AG09309 (cell line): ENCODE results near the gene KLHL8.

ENCODE experiments used
- DNase-seq: peaks from one replicate; pipeline ENCODE4 v3.0.0-alpha.2; 2010; ENCODE audit warnings: low read depth
- H3K4me3 ChIP-seq: 2 replicates; pipeline ENCODE4 v1.5.1; 2011; ENCODE audit warnings: mild to moderate bottlenecking, low read depth, low read length, moderate library complexity; ENCODE audit not compliant: control insufficient read depth
- TF ChIP-seq, protein P1 (sequence below): IDR thresholded peaks from 2 replicates; pipeline ENCODE4 v1.5.1; 2011; ENCODE audit warnings: mild to moderate bottlenecking, low read depth, low read length, inconsistent platforms; ENCODE audit not compliant: insufficient read depth, control insufficient read depth; ENCODE audit errors: missing control alignments

Gene KLHL8

DNA sequence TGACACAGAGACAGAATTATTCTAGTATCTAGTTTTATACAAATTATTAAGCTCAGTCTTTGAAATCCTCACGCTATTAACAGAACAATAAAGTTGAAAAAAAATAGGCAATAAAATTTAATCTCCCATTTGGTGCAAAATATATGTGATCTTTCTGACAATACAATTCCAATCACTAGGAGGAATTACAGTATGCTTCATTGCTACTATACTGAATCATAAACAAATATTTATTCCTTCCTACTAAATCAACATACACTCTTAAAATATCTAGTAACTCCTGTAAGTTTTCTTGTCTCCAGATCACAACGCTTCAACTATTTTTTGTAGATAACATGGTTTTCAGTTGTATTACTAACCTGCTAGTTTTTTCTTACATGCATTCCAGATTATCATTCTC lies 45.7 kb downstream of the KLHL8 start:
- no peak overlapping the region for H3K4me3 ChIP-seq
- DNase-seq: no peak
- TF ChIP-seq, protein P1, sequence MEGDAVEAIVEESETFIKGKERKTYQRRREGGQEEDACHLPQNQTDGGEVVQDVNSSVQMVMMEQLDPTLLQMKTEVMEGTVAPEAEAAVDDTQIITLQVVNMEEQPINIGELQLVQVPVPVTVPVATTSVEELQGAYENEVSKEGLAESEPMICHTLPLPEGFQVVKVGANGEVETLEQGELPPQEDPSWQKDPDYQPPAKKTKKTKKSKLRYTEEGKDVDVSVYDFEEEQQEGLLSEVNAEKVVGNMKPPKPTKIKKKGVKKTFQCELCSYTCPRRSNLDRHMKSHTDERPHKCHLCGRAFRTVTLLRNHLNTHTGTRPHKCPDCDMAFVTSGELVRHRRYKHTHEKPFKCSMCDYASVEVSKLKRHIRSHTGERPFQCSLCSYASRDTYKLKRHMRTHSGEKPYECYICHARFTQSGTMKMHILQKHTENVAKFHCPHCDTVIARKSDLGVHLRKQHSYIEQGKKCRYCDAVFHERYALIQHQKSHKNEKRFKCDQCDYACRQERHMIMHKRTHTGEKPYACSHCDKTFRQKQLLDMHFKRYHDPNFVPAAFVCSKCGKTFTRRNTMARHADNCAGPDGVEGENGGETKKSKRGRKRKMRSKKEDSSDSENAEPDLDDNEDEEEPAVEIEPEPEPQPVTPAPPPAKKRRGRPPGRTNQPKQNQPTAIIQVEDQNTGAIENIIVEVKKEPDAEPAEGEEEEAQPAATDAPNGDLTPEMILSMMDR: no peak

DNA sequence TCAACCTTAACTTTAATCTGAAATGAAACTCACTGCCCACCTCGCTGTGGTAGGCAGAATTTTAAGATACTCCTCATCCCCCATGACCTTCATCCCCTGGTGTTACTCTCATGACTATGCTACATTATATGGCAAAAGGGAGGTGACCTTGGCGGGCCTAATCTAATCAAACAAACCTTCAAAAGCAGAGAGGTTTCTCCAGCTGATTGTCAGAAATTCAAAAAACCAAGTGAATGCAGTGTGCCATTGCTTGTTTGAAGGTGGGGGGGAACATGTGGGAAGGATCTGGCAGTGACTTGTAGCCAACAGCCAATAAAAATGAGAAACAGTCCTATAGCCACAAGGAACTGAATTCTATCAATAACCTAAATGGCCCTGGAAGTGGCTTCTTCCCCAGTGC lies 48.5 kb downstream of the KLHL8 start:
- DNase-seq: no peak
- TF ChIP-seq, protein P1: no peak
- no peak overlapping the region for H3K4me3 ChIP-seq

DNA sequence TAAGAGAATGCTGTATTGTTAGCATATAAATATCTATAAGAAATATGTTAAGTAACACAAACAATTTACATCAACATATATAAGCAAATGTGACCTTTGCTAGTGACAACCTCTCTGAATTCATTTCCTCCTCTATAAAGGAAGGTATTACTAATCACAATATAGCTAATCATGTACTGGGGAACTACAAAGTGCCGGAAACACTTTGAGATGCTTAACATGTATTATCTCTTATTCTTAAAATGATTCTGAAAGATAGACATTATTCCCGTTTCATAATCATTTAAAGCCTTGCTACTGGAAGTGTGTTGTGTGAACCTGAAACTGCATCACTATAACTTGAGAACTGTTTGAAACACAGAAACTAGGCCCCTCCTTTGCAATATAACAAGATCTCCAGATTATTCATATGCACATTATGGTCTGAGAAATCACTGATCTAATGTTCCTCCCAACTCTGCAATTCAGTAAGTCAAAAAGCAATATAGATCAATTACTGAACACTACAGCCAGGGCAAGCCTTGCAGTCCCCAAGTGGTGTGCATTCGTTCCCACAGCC lies 54.0 kb downstream of the KLHL8 start:
- H3K4me3 ChIP-seq: no peak overlapping the region
- no peak for DNase-seq
- TF ChIP-seq, protein P1: no peak

DNA sequence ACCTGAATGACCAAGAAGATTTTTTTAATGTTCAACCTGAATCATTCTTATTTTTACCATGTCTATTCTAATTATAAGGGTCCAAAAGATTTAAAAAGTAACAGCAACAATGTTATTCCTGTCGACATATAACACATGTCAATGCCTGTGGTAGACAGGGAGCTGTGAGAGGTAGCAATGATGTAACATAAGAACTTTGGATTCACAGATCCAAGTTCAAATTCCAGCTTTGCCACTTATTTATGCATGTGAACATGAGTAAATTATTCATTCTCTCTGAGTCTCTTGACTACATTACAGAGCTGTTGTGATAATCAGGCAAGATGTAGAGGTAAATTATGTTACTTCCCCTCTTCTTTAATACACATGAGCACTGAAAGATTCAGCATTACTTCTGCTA lies 54.5 kb downstream of the KLHL8 start:
- TF ChIP-seq, protein P1: no peak
- no peak overlapping the region for H3K4me3 ChIP-seq
- DNase-seq: no peak

DNA sequence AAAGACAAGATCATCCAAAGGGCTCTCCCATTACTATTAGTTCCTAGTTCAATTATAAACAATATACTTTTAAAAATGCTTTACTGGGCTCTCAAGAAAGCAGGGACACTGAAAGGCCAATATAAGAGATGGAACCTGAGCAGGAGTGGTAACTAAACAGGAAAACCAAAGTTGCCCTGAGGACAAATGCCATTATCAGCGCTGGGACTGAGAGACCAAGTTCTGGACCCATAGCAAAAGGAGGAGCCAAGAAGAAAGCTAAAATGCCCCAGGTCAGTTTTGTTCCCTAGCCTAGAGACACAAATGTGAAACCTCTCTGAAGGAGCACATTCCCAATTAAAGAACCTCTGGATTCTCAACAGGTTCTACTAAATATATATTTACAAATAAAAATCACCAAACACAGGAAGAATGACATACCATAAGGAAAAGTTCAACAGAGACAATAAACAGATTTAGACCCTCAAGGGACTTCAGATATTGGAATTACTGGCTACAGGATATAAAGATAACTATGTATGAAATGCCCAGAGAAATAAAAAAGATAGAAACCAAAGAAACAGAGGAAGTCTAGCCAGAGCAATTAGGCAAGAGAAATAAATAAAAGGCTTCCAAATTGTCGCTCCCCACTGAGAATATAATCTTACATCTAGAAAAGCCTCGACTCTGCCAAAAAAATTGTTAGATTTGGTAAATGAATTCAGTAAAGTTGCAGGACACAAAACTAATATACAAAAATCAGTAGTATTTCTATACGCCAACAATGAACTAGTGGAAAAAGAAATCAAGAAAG lies 67.1 kb downstream of the KLHL8 start:
- TF ChIP-seq, protein P1: no peak
- no peak overlapping the region for H3K4me3 ChIP-seq
- DNase-seq: no peak

DNA sequence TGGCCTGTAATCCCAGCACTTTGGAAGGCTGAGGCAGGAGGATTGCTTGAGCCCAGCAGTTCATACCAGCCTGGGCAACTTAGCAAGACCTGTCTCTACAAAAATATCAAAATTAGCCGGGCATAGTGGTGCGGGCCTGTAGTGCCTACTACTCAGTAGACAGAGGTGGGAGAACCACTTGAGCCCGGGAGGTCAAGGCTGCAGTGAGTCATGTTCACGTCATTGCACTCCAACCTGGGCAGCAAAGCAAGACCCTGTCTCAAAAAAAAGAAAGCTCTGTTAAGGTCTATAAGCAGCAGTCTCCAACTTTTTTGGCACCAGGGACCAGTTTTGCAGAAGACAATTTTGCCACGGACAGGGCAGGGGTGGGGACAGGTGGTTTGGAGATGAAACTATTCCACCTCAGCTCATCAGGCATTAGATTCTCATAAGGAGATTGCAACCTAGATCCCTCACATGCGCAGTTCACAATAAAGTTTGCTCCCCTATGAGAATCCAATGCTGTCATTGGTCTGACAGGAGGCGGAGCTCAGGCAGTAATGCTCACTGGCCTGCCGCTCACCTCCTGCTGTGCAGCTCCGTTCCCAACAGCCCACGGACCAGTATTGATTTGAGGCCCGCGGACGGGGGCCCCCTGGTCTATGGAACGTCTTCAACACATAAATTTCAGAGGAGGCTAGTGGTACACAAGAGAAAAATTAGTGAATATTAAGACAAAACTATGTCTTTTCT lies 67.9 kb downstream of the KLHL8 start:
- DNase-seq: no peak
- H3K4me3 ChIP-seq: no peak overlapping the region
- TF ChIP-seq, protein P1: no peak
